Measurements from ENCODE around the gene CACNB3. TPM values are rescaled to one million over a fixed set of nuclear protein-coding genes. Genes with fewer than 3 reads are reported as not detected.

Gene CACNB3
- total and polyA plus RNA-seq, 9 of the 15 experiments (the other 6 are each of a cell fraction or from before 2014, with no cell fraction given), result 0.24 to 2.0 (median 1.5) TPM

GRCh38 chr12:48800971-48801370 is 17.3 kb upstream of the CACNB3 start:
- intact Hi-C loops (cut with micrococcal nuclease) (no loop called here), in situ Hi-C loops (cut with MboI) (no loop called here)
- Histone ChIP-seq H3K27ac (ENCODE audit: extremely low read depth, low read depth, low read length) (no peak overlapping the region), H3K4me1 (replicated peaks in 1 of 2; ENCODE audit: control insufficient read depth in 2 of 2, insufficient read depth in 2 of 2, low read length in 2 of 2) (peaks cover under 1 to 10% of the 10 kb centered on the region in 2 experiments; a peak in 2 of 5 replicates), H3K27me3 (ENCODE audit: control insufficient read depth in 2 of 2, insufficient read depth in 2 of 2, low read length in 2 of 2) (peaks cover 7 to 19% of the 10 kb centered on the region in 2 experiments), H2AFZ (ENCODE audit: low read depth, low read length) (no peak overlapping the region), H3K4me2 (ENCODE audit: insufficient read depth, low read length) (no peak overlapping the region), H3K9me1 (ENCODE audit: control insufficient read depth, insufficient read depth, low read length) (no peaks in the 10 kb centered on the region), H3K36me3 (ENCODE audit: control insufficient read depth, insufficient read depth, low read length) (no peaks in the 10 kb centered on the region), H3K79me2 (ENCODE audit: control insufficient read depth, insufficient read depth, low read length) (no peaks in the 10 kb centered on the region), H4K20me1 (replicated peaks; ENCODE audit: control insufficient read depth, insufficient read depth, low read length) (peaks cover 4% of the 10 kb centered on the region; the same call in 1 of the 2 replicates), H3K9me3 (replicated peaks; ENCODE audit: control insufficient read depth, insufficient read depth, low read depth, low read length) (no peaks in the 10 kb centered on the region), H3K9ac (ENCODE audit: insufficient read depth in 1 of 2, low read depth in 2 of 2, low read length in 2 of 2) (peak overlapping the region in 1 of 2 experiments; percentile 45; a peak in 2 of 4 replicates), H3K4me3 (no peak overlapping the region)
- TF ChIP-seq ZC3H4 (CRISPR knock-in tag; IDR thresholded peaks at IDR 0.05; ENCODE audit: borderline replicate concordance), result no peak
- TF ChIP-seq JUNB (CRISPR knock-in tag; conservative IDR thresholded peaks at IDR 0.05), result no peak
- TF ChIP-seq ZNF384 (IDR thresholded peaks at IDR 0.05; ENCODE audit: low read depth, low read length), result no peak
- ATAC-seq (peak; percentile 26; the same call in 1 of the 3 replicates), FAIRE-seq (no peak), DNase-seq (ENCODE audit: extremely low read depth in 1 of 4, low spot score in 3 of 4) (no peak)
- ChIA-PET CTCF (ENCODE audit: low intra/inter-chr PET ratio) (no interaction called here), POLR2A (interaction anchor here (1.5 to 2.0 kb wide), 3 partner anchors 9 to 179 kb away, joined by 5 to 10 read pairs (median 8); no protein-coding TSS in a partner anchor)
- BruUV-seq (replicated peaks), result no TSS peak
- WGBS (ENCODE audit: insufficient coverage, low coverage, missing lambda C conversion rate), result 13% methylated on average over 14 of the region's 14 CpGs

DNA sequence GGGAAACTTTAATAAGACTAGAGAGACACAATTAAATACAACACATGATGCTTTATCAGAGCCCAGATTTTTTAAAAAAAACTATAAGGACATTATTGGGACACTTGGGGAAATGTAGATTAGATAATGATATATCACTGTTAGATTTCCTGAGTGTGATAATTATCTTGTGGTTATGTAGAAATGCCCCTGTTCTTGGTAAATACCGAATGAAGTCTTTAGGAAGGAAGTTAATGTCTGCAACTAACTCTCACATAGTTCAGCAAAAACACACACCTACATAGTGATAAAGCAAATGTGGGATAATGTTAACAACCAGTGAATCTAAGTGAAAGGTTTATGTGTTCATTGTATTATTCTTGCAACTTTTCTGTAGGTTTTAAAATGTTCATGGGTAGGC is 14.6 kb upstream of the CACNB3 start:
- H3K9ac ChIP-seq (ENCODE audit: insufficient read depth in 1 of 2, low read depth in 2 of 2, low read length in 2 of 2), result no peak overlapping the region
- intact Hi-C loops (cut with micrococcal nuclease), result no loop called here
- H3K36me3 ChIP-seq (ENCODE audit: control insufficient read depth, insufficient read depth, low read length), result no peaks in the 10 kb centered on the region
- no peaks in the 10 kb centered on the region for H3K9me1 ChIP-seq (ENCODE audit: control insufficient read depth, insufficient read depth, low read length)
- peaks cover 4% of the 10 kb centered on the region; the same call in 1 of the 2 replicates for H4K20me1 ChIP-seq (replicated peaks; ENCODE audit: control insufficient read depth, insufficient read depth, low read length)
- H3K4me2 ChIP-seq (ENCODE audit: insufficient read depth, low read length), result no peak overlapping the region
- no peak overlapping the region for H3K27ac ChIP-seq (ENCODE audit: extremely low read depth, low read depth, low read length)
- no peaks in the 10 kb centered on the region for H3K79me2 ChIP-seq (ENCODE audit: control insufficient read depth, insufficient read depth, low read length)
- H2AFZ ChIP-seq (ENCODE audit: low read depth, low read length), result no peak overlapping the region
- no TSS peak for BruUV-seq (replicated peaks)
- DNase-seq (ENCODE audit: extremely low read depth in 1 of 4, low spot score in 3 of 4), result no peak
- no peak for FAIRE-seq
- POLR2A ChIA-PET, result no interaction called here
- peaks cover 7 to 15% of the 10 kb centered on the region in 2 experiments for H3K27me3 ChIP-seq (ENCODE audit: control insufficient read depth in 2 of 2, insufficient read depth in 2 of 2, low read length in 2 of 2)
- in situ Hi-C loops (cut with MboI), result no loop called here
- no peak for ATAC-seq
- 5% methylated on average over 1 of the region's 1 CpG for WGBS (ENCODE audit: insufficient coverage, low coverage, missing lambda C conversion rate)
- CTCF ChIA-PET (ENCODE audit: low intra/inter-chr PET ratio), result no interaction called here
- H3K4me3 ChIP-seq, result no peak overlapping the region
- H3K9me3 ChIP-seq (replicated peaks; ENCODE audit: control insufficient read depth, insufficient read depth, low read depth, low read length), result no peaks in the 10 kb centered on the region
- H3K4me1 ChIP-seq (replicated peaks in 1 of 2; ENCODE audit: control insufficient read depth in 2 of 2, insufficient read depth in 2 of 2, low read length in 2 of 2), result peaks cover 0 to 10% of the 10 kb centered on the region in 2 experiments; a peak in 2 of 5 replicates
- TF ChIP-seq, protein P1, sequence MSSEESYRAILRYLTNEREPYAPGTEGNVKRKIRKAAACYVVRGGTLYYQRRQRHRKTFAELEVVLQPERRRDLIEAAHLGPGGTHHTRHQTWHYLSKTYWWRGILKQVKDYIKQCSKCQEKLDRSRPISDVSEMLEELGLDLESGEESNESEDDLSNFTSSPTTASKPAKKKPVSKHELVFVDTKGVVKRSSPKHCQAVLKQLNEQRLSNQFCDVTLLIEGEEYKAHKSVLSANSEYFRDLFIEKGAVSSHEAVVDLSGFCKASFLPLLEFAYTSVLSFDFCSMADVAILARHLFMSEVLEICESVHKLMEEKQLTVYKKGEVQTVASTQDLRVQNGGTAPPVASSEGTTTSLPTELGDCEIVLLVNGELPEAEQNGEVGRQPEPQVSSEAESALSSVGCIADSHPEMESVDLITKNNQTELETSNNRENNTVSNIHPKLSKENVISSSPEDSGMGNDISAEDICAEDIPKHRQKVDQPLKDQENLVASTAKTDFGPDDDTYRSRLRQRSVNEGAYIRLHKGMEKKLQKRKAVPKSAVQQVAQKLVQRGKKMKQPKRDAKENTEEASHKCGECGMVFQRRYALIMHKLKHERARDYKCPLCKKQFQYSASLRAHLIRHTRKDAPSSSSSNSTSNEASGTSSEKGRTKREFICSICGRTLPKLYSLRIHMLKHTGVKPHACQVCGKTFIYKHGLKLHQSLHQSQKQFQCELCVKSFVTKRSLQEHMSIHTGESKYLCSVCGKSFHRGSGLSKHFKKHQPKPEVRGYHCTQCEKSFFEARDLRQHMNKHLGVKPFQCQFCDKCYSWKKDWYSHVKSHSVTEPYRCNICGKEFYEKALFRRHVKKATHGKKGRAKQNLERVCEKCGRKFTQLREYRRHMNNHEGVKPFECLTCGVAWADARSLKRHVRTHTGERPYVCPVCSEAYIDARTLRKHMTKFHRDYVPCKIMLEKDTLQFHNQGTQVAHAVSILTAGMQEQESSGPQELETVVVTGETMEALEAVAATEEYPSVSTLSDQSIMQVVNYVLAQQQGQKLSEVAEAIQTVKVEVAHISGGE (CRISPR knock-in tag; IDR thresholded peaks at IDR 0.05), result no peak
- no peak for TF ChIP-seq PREB (CRISPR knock-in tag; IDR thresholded peaks at IDR 0.05)
- TF ChIP-seq SNIP1 (IDR thresholded peaks at IDR 0.05; ENCODE audit: low read depth), result no peak
- TF ChIP-seq TRIM24 (IDR thresholded peaks at IDR 0.05), result no peak
- no peak for TF ChIP-seq ZNF76 (CRISPR knock-in tag; IDR thresholded peaks at IDR 0.05; ENCODE audit: borderline replicate concordance)
- TF ChIP-seq, protein P2, sequence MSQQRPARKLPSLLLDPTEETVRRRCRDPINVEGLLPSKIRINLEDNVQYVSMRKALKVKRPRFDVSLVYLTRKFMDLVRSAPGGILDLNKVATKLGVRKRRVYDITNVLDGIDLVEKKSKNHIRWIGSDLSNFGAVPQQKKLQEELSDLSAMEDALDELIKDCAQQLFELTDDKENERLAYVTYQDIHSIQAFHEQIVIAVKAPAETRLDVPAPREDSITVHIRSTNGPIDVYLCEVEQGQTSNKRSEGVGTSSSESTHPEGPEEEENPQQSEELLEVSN (IDR thresholded peaks at IDR 0.05; ENCODE audit: borderline replicate concordance in 1 of 2, extremely low read depth in 1 of 2, insufficient read depth in 1 of 2, insufficient read length in 1 of 2, low read depth in 1 of 2, low read length in 1 of 2, poor library complexity in 1 of 2, severe bottlenecking in 1 of 2), result no peak
